GM06990 (cell line): ENCODE results near the gene APOBEC4.
A peak's percentile ranks its signal among the peaks of the same experiment; 100 is the strongest.

Experiments used
- DNase-seq: peaks from one replicate; pipeline ENCODE4 v3.0.0-alpha.2; 2011; ENCODE audit not compliant: insufficient read length; ENCODE audit errors: extremely low read depth
- H3K27me3 ChIP-seq: replicated peaks from 2 replicates; pipeline ENCODE4 v1.6.0; 2011; ENCODE audit warnings: low read length; ENCODE audit not compliant: control insufficient read depth, insufficient read depth
- H3K36me3 ChIP-seq: 2 replicates; pipeline ENCODE4 v1.5.1; 2011; ENCODE audit warnings: low read length; ENCODE audit not compliant: control insufficient read depth, insufficient read depth
- H3K4me3 ChIP-seq: replicated peaks from 2 replicates; pipeline ENCODE4 v1.5.1; 2011; ENCODE audit warnings: low read depth, mild to moderate bottlenecking, control low read depth, low read length
- CTCF ChIP-seq: IDR thresholded peaks from 2 replicates; pipeline ENCODE4 v1.5.1; 2011; ENCODE audit warnings: low read length, control low read depth, mild to moderate bottlenecking, inconsistent platforms; ENCODE audit not compliant: insufficient read depth, poor library complexity, severe bottlenecking

Gene APOBEC4

GRCh38 chr1:183609759-183610452, 43.2 kb downstream of the APOBEC4 start:
- Histone ChIP-seq H3K4me3 (no peak overlapping the region), H3K27me3 (no peaks in the 10 kb centered on the region), H3K36me3 (no peaks in the 10 kb centered on the region)
- DNase-seq, result no peak
- no peak for TF ChIP-seq CTCF

GRCh38 chr1:183609313-183609712, 43.8 kb downstream of the APOBEC4 start:
- H3K27me3 ChIP-seq, result no peaks in the 10 kb centered on the region
- no peaks in the 10 kb centered on the region for H3K36me3 ChIP-seq
- peak; percentile 78 for TF ChIP-seq CTCF
- no peak overlapping the region for H3K4me3 ChIP-seq
- DNase-seq, result no peak

- Histone ChIP-seq H3K27me3 (no peaks in the 10 kb centered on the region), H3K4me3 (no peak overlapping the region), H3K36me3 (no peaks in the 10 kb centered on the region)
- TF ChIP-seq CTCF, result no peak
- DNase-seq, result peak; percentile 44
These were observed 45.7 kb downstream of the APOBEC4 start for GRCh38 chr1:183607322-183607980.

GRCh38 chr1:183605904-183606303, 47.2 kb downstream of the APOBEC4 start:
- DNase-seq, result no peak
- no peak for TF ChIP-seq CTCF
- Histone ChIP-seq H3K27me3 (no peaks in the 10 kb centered on the region), H3K36me3 (no peaks in the 10 kb centered on the region), H3K4me3 (no peak overlapping the region)

GRCh38 chr1:183604815-183605214, 48.3 kb downstream of the APOBEC4 start:
- no peaks in the 10 kb centered on the region for H3K36me3 ChIP-seq
- peak overlapping the region; percentile 36 for H3K4me3 ChIP-seq
- H3K27me3 ChIP-seq, result no peaks in the 10 kb centered on the region
- no peak for TF ChIP-seq CTCF
- peak; percentile 54 for DNase-seq
